K562 (cell line): ENCODE measurements around the gene ZYG11A. TPM values are rescaled to one million over a fixed set of nuclear protein-coding genes. Genes with fewer than 3 reads are reported as not detected.

Experiments used
- ATAC-seq: fragments of 200-7000 bp; cut with Tn5 transposase; 3 replicates; pipeline ENCODE4 v1.9.1; 2020; ENCODE audit warnings: moderate library complexity
- BruUV-seq: library from RNA; stranded (reverse); fragments of 400-500 nt; replicated peaks from 2 replicates; lab custom pipeline; 2021; lab: Mats Ljungman, UMichigan
- CTCF ChIA-PET: fragments of 300-600 bp; formaldehyde crosslinking; extraction: SDS; loops from one replicate; lab custom pipeline; 2021; ENCODE audit warnings: low intra/inter-chr PET ratio; lab: Yijun Ruan, JAX
- POLR2A ChIA-PET: fragments of 300-600, 350-650 bp; sonication (Branson Sonifier 250); formaldehyde crosslinking; extraction: SDS; loops from one replicate; lab custom pipeline; 2021; ENCODE audit warnings: antibody characterized with exemption, inconsistent platforms; lab: Yijun Ruan, JAX
- DNase-seq, 4 experiments: peaks; one replicate each; pipeline versions ENCODE4 v3.0.0 to v3.0.0-alpha.2; 2011 to 2018; ENCODE audit warnings: low spot score in 3 of 4, mixed read lengths in 3 of 4; ENCODE audit errors: extremely low read depth in 1 of 4
- FAIRE-seq: peaks from 2 replicates; lab custom pipeline; 2011; peaks lifted over from hg19 to GRCh38; lab: Jason Lieb, UNC
- H2AFZ ChIP-seq: 2 replicates; pipeline ENCODE4 v1.6.0; 2011; ENCODE audit warnings: low read depth, low read length, control low read depth, inconsistent platforms
- H3K27ac ChIP-seq: fragments of 200-600 bp; 3 replicates; pipeline ENCODE4 v1.8.0; 2011; ENCODE audit warnings: low read depth, mild to moderate bottlenecking, control low read depth, inconsistent platforms, low read length, moderate library complexity, mixed read lengths; ENCODE audit errors: extremely low read depth
- H3K27me3 ChIP-seq, 2 experiments: fragments of 300-600 bp in 1 of 2; 2 replicates in 1 of 2; 3 replicates in 1 of 2; pipeline versions ENCODE4 v1.6.0 to v1.8.0; 2011; ENCODE audit warnings: inconsistent platforms in 2 of 2, low read length in 2 of 2, mild to moderate bottlenecking in 1 of 2, mixed read lengths in 1 of 2, moderate library complexity in 1 of 2; ENCODE audit not compliant: control insufficient read depth in 2 of 2, insufficient read depth in 2 of 2
- H3K36me3 ChIP-seq: fragments of 300-600 bp; 3 replicates; pipeline ENCODE4 v1.8.0; 2011; ENCODE audit warnings: mild to moderate bottlenecking, low read length, inconsistent platforms; ENCODE audit not compliant: control insufficient read depth, insufficient read depth
- H3K4me1 ChIP-seq, 2 experiments: fragments of 200-600 bp in 1 of 2; replicated peaks in 1 of 2; 2 replicates in 1 of 2; 3 replicates in 1 of 2; pipeline versions ENCODE4 v1.5.1 to v1.8.0; 2011; ENCODE audit warnings: inconsistent platforms in 2 of 2, low read length in 2 of 2, mild to moderate bottlenecking in 1 of 2, mixed read lengths in 1 of 2, moderate library complexity in 1 of 2; ENCODE audit not compliant: control insufficient read depth in 2 of 2, insufficient read depth in 2 of 2
- H3K4me2 ChIP-seq: 2 replicates; pipeline ENCODE4 v1.6.1; 2011; ENCODE audit warnings: low read length, control low read depth, inconsistent platforms, mixed read lengths; ENCODE audit not compliant: insufficient read depth
- H3K4me3 ChIP-seq: fragments of 200-600 bp; sonication (generic), shearing (Covaris generic); 2 replicates; pipeline ENCODE4 v1.5.1; 2016; ENCODE audit warnings: control low read depth, inconsistent platforms
- H3K79me2 ChIP-seq: fragments of 200-600 bp; 3 replicates; pipeline ENCODE4 v1.8.0; 2011; ENCODE audit warnings: low read length, inconsistent platforms; ENCODE audit not compliant: control insufficient read depth, insufficient read depth
- H3K9ac ChIP-seq, 2 experiments: 2 replicates each; pipeline versions ENCODE4 v1.6.0 to v1.6.1; 2011; ENCODE audit warnings: low read depth in 2 of 2, low read length in 2 of 2, control low read depth in 1 of 2, inconsistent platforms in 1 of 2, mild to moderate bottlenecking in 1 of 2, mixed read lengths in 1 of 2; ENCODE audit not compliant: insufficient read depth in 1 of 2
- H3K9me1 ChIP-seq: one replicate; pipeline ENCODE4 v1.6.0; 2011; ENCODE audit warnings: inconsistent platforms, mild to moderate bottlenecking, low read length, moderate library complexity; ENCODE audit not compliant: control insufficient read depth, insufficient read depth
- H3K9me3 ChIP-seq: replicated peaks from 2 replicates; pipeline ENCODE4 v1.5.1; 2011; ENCODE audit warnings: low read depth, low read length, inconsistent platforms; ENCODE audit not compliant: control insufficient read depth, insufficient read depth
- H4K20me1 ChIP-seq: replicated peaks from 2 replicates; pipeline ENCODE4 v1.6.1; 2011; ENCODE audit warnings: low read length, inconsistent platforms, mixed read lengths; ENCODE audit not compliant: control insufficient read depth, insufficient read depth
- KDM5B ChIP-seq: fragments of 200-600 bp; sonication (generic); IDR thresholded peaks from 2 replicates; pipeline ENCODE4 v1.6.1; 2012; ENCODE audit warnings: low read depth, mild to moderate bottlenecking, moderate library complexity, low read length, control low read depth, inconsistent platforms; ENCODE audit not compliant: insufficient replicate concordance
- KLF10 ChIP-seq: fragments of 250-450 bp; sonication (Bioruptor Pico); IDR thresholded peaks from 2 replicates; pipeline ENCODE4 v1.6.1; 2021; ENCODE audit warnings: matching md5 sums
- RAD51 ChIP-seq: fragments of 450-650 bp; IDR thresholded peaks from 2 replicates; pipeline ENCODE4 v1.7.1; 2016; ENCODE audit warnings: low read depth, mild to moderate bottlenecking, borderline replicate concordance
- SIRT6 ChIP-seq: IDR thresholded peaks from one replicate; pipeline ENCODE4 v1.6.1; 2012; ENCODE audit warnings: low read depth, mild to moderate bottlenecking, control low read depth, inconsistent platforms, low read length, moderate library complexity
- SRSF1 ChIP-seq: fragments of 200-400 bp; formaldehyde crosslinking; IDR thresholded peaks from 2 replicates; pipeline ENCODE4 v1.6.1; 2017; ENCODE audit warnings: mild to moderate bottlenecking, low read depth, low read length, moderate library complexity
- TFAM ChIP-seq: fragments of 250-450 bp; sonication (Bioruptor Pico); conservative IDR thresholded peaks from 2 replicates; pipeline ENCODE4 v1.5.0; 2021; ENCODE audit warnings: mild to moderate bottlenecking, moderate library complexity
- XRCC5 ChIP-seq: fragments of 200-400 bp; formaldehyde crosslinking; IDR thresholded peaks from 2 replicates; pipeline ENCODE4 v1.6.1; 2017; ENCODE audit warnings: low read depth, mild to moderate bottlenecking, low read length
- ZNF134 ChIP-seq: fragments of 250-450 bp; sonication (Bioruptor Pico); conservative IDR thresholded peaks from 2 replicates; pipeline ENCODE4 v1.4.0; 2020
- ZNF165 ChIP-seq: fragments of 250-450 bp; sonication (Bioruptor Pico); IDR thresholded peaks from 2 replicates; pipeline ENCODE4 v1.4.0; 2020; ENCODE audit warnings: borderline replicate concordance
- ZNF507 ChIP-seq: conservative IDR thresholded peaks from 2 replicates; pipeline ENCODE4 v1.6.1; 2017; ENCODE audit warnings: missing genetic modification characterization, missing compliant biosample characterization
- WGBS: fragments of 100-300 bp; shearing (Covaris generic); methylation state at CpG from one replicate; pipeline ENCODE4 v1.1.6; 2016; ENCODE audit warnings: low coverage, mixed read lengths; ENCODE audit not compliant: insufficient coverage; ENCODE audit errors: missing lambda C conversion rate; 5-methylcytosine and 5-hydroxymethylcytosine counted together
- in situ Hi-C: fragments of 300-500 bp; cut with MboI; formaldehyde crosslinking; loops from 4 replicates; pipeline ENCODE4 v1.15.0; 2018; ENCODE audit warnings: inconsistent platforms, mixed read lengths
- intact Hi-C: fragments of 100-400 bp; cut with micrococcal nuclease; formaldehyde crosslinking; loops from 2 replicates; pipeline ENCODE4 v1.14.2; 2022
- polyA plus RNA-seq, 8 experiments: library from polyadenylated mRNA; depleted of rRNA in 4 of 8; stranded (reverse) in 5 of 8; unstranded in 3 of 8; fragments of >200 nt; fragmentation: Nextera tagmentation in 2 of 8; fragmentation: Illumina TruSeq in 1 of 8; extraction: Ambion mirVana in 2 of 8; extraction: Trizol in 1 of 8; gene quantifications; 2 replicates each; pipeline versions ENCODE4 v1.2.1 to v1.2.3, GENCODE V29; 2011 to 2014; ENCODE audit warnings: inconsistent platforms in 1 of 8, missing spikeins in 1 of 8
- total RNA-seq, 7 experiments: library from RNA; depleted of rRNA in 6 of 7; stranded (reverse); fragments of >200 nt in 6 of 7; fragmentation: Illumina TruSeq in 2 of 7; extraction: Trizol in 2 of 7; gene quantifications; 2 replicates each; pipeline versions ENCODE4 v1.2.1 to v1.2.3, GENCODE V29; 2011 to 2021; ENCODE audit warnings: low replicate concordance in 1 of 7
- TF ChIP-seq, protein P1 (sequence below): sonication (generic); formaldehyde crosslinking; IDR thresholded peaks from 2 replicates; pipeline ENCODE4 v1.8.0; 2023; ENCODE audit warnings: missing genetic modification reagents, mild to moderate bottlenecking, borderline replicate concordance

The ZYG11A gene
- total and polyA plus RNA-seq, 9 of the 15 experiments (the other 6 are each of a cell fraction or from before 2014, with no cell fraction given) = 4.5 to 21.9 (median 14.0) TPM

- H4K20me1 ChIP-seq = 0 out of 2 replicates have a peak, but pooled peaks cover 4% of the 10 kb centered on the region
- H3K4me3 ChIP-seq = no peak overlapping the region
- no peak overlapping the region for H3K27ac ChIP-seq
- no peak for DNase-seq
- H3K9me1 ChIP-seq = no peaks in the 10 kb centered on the region
- intact Hi-C loops (no loop called here), in situ Hi-C loops (no loop called here)
- peaks cover 7 to 8% of the 10 kb centered on the region in 2 experiments; a peak in 1 of 5 replicates for H3K4me1 ChIP-seq
- no peak for FAIRE-seq
- no peak overlapping the region for H2AFZ ChIP-seq
- no peak for ATAC-seq
- H3K4me2 ChIP-seq = no peak overlapping the region
- ChIA-PET POLR2A (no interaction called here), CTCF (no interaction called here)
- TF ChIP-seq ZNF165 (CRISPR knock-in tag) (no peak), RAD51 (no peak), KDM5B (no peak)
- WGBS = 98% methylated on average over 4 of the region's 4 CpGs
- H3K9me3 ChIP-seq = no peaks in the 10 kb centered on the region
- no TSS peak for BruUV-seq
- H3K27me3 ChIP-seq = no peaks in the 10 kb centered on the region
- no peak overlapping the region for H3K9ac ChIP-seq
- H3K79me2 ChIP-seq = peaks cover 64% of the 10 kb centered on the region
- peaks cover 57% of the 10 kb centered on the region for H3K36me3 ChIP-seq
These were observed 13.0 kb downstream of the ZYG11A start for GRCh38 chr1:52855584-52855983.

- ATAC-seq = no peak
- in situ Hi-C loops = no loop called here
- no peak overlapping the region for H3K27ac ChIP-seq
- TF ChIP-seq, protein P1, sequence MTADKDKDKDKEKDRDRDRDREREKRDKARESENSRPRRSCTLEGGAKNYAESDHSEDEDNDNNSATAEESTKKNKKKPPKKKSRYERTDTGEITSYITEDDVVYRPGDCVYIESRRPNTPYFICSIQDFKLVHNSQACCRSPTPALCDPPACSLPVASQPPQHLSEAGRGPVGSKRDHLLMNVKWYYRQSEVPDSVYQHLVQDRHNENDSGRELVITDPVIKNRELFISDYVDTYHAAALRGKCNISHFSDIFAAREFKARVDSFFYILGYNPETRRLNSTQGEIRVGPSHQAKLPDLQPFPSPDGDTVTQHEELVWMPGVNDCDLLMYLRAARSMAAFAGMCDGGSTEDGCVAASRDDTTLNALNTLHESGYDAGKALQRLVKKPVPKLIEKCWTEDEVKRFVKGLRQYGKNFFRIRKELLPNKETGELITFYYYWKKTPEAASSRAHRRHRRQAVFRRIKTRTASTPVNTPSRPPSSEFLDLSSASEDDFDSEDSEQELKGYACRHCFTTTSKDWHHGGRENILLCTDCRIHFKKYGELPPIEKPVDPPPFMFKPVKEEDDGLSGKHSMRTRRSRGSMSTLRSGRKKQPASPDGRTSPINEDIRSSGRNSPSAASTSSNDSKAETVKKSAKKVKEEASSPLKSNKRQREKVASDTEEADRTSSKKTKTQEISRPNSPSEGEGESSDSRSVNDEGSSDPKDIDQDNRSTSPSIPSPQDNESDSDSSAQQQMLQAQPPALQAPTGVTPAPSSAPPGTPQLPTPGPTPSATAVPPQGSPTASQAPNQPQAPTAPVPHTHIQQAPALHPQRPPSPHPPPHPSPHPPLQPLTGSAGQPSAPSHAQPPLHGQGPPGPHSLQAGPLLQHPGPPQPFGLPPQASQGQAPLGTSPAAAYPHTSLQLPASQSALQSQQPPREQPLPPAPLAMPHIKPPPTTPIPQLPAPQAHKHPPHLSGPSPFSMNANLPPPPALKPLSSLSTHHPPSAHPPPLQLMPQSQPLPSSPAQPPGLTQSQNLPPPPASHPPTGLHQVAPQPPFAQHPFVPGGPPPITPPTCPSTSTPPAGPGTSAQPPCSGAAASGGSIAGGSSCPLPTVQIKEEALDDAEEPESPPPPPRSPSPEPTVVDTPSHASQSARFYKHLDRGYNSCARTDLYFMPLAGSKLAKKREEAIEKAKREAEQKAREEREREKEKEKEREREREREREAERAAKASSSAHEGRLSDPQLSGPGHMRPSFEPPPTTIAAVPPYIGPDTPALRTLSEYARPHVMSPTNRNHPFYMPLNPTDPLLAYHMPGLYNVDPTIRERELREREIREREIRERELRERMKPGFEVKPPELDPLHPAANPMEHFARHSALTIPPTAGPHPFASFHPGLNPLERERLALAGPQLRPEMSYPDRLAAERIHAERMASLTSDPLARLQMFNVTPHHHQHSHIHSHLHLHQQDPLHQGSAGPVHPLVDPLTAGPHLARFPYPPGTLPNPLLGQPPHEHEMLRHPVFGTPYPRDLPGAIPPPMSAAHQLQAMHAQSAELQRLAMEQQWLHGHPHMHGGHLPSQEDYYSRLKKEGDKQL (CRISPR knock-in tag) = no peak
- no peak for TF ChIP-seq SRSF1
- no peak for TF ChIP-seq TFAM
- TF ChIP-seq ZNF507 (tag) = no peak
- no peak for TF ChIP-seq SIRT6
- no peak for TF ChIP-seq XRCC5
- TF ChIP-seq KLF10 (CRISPR knock-in tag) = no peak
- no peak for TF ChIP-seq ZNF134 (CRISPR knock-in tag)
These were observed 13.5 kb downstream of the ZYG11A start for GRCh38 chr1:52856026-52856425.

More at GRCh38 chr1:52856026-52856425, 13.5 kb downstream of the ZYG11A start:
- Histone ChIP-seq H3K36me3 (peaks cover 60% of the 10 kb centered on the region), H3K4me3 (no peak overlapping the region), H3K4me2 (no peak overlapping the region), H3K79me2 (peaks cover 61% of the 10 kb centered on the region), H3K9ac (no peak overlapping the region), H3K27me3 (no peaks in the 10 kb centered on the region), H3K4me1 (peaks cover 7 to 8% of the 10 kb centered on the region in 2 experiments; a peak in 1 of 5 replicates), H3K9me3 (no peaks in the 10 kb centered on the region), H4K20me1 (0 out of 2 replicates have a peak, but pooled peaks cover 4% of the 10 kb centered on the region), H3K9me1 (no peaks in the 10 kb centered on the region), H2AFZ (no peak overlapping the region)
- BruUV-seq = no TSS peak
- FAIRE-seq (no peak), DNase-seq (no peak)
- WGBS = 97% methylated on average over 4 of the region's 4 CpGs
- CTCF ChIA-PET = no interaction called here
- POLR2A ChIA-PET = interaction anchor here (1.8 kb wide), 1 partner anchor 14 kb away, joined by 6 read pairs; the partner anchor contains the start of gene ZYG11A
- intact Hi-C loops = no loop called here
